NCI-H345 treated with DMSO at 0.1 percent for 48 hours (cell line): ENCODE results near the gene DEF6.
"Not testable (repeated sequence)": the region's sequence is repeated elsewhere in the genome, so short reads cannot be mapped to it uniquely, and the experiment has no call there.

Source experiments
- DNase-seq: peaks from one replicate; lab custom pipeline; 2025; ENCODE audit not compliant: unreplicated experiment; lab: John Stamatoyannopoulos, UW

Gene DEF6

GRCh38 chr6:35280903-35281302, 16.7 kb upstream of the DEF6 start:
- no peak for DNase-seq

- DNase-seq = no peak
Measured at GRCh38 chr6:35282472-35282871, 15.1 kb upstream of the DEF6 start.

GRCh38 chr6:35283361-35283760, 14.3 kb upstream of the DEF6 start:
- no peak for DNase-seq

GRCh38 chr6:35287671-35288396, 9.8 kb upstream of the DEF6 start:
- no peak for DNase-seq

- no peak for DNase-seq
Measured at GRCh38 chr6:35288834-35289233, 8.8 kb upstream of the DEF6 start.

- DNase-seq = no peak
Measured at GRCh38 chr6:35291491-35291890, 6.1 kb upstream of the DEF6 start.

- DNase-seq = no peak
Measured at GRCh38 chr6:35292494-35292893, 5.1 kb upstream of the DEF6 start.

GRCh38 chr6:35293681-35294080, 3.9 kb upstream of the DEF6 start:
- no peak for DNase-seq

- peak; percentile 4 for DNase-seq
Measured at GRCh38 chr6:35294308-35294945, 3.2 kb upstream of the DEF6 start.

- DNase-seq = no peak
Measured at GRCh38 chr6:35295036-35295435, 2.6 kb upstream of the DEF6 start.

- no peak for DNase-seq
Measured at GRCh38 chr6:35295521-35296315, 1.9 kb upstream of the DEF6 start.

- no peak for DNase-seq
Measured at GRCh38 chr6:35296931-35297600, 552 bp upstream of the DEF6 start.

- DNase-seq = no peak
Measured at GRCh38 chr6:35298625-35299140, 1.1 kb downstream of the DEF6 start.

- no peak for DNase-seq
Measured at GRCh38 chr6:35299674-35300073, 2.1 kb downstream of the DEF6 start.

- no peak for DNase-seq
Measured at GRCh38 chr6:35300848-35301247, 3.2 kb downstream of the DEF6 start.

- DNase-seq = no peak
Measured at GRCh38 chr6:35302604-35303241, 5.1 kb downstream of the DEF6 start.

- no peak for DNase-seq
Measured at GRCh38 chr6:35304299-35304698, 6.7 kb downstream of the DEF6 start.

GRCh38 chr6:35305117-35305516, 7.5 kb downstream of the DEF6 start:
- DNase-seq = no peak

GRCh38 chr6:35307138-35307537, 9.5 kb downstream of the DEF6 start:
- DNase-seq = not testable (repeated sequence)

GRCh38 chr6:35308543-35308942, 10.9 kb downstream of the DEF6 start:
- DNase-seq = not testable (repeated sequence)
